Right lobe of liver (tissue), 4 donors: ENCODE data around the gene OSMR.

ENCODE experiments used
- CTCF ChIP-seq, 4 donors: fragments of 200-600 bp in 3 of 4; fragments of 450-650 bp in 1 of 4; IDR thresholded peaks; one replicate each; pipeline versions ENCODE4 v1.5.1 to v1.8.0; 2016 to 2022; ENCODE audit warnings: antibody characterized with exemption in 4 of 4, mild to moderate bottlenecking in 2 of 4
- POLR2A ChIP-seq: fragments of 450-650 bp; IDR thresholded peaks from one replicate; pipeline ENCODE4 v1.6.1; 2017; ENCODE audit warnings: antibody characterized with exemption, mild to moderate bottlenecking
- donor health status: DM: no; HTN: no; CAD: no.
- donor health status: DM: no; HTN: no; CAD: no.
- donor health status: DM: no; HTN: yes; CAD: no.

- no peak for TF ChIP-seq POLR2A
- no peak for TF ChIP-seq CTCF (IDR thresholded peaks at IDR 0.05)
Measured at GRCh38 chr5:38916802-38917201, 71.0 kb downstream of the OSMR start.
